ENCODE results near the gene NUBP2.

The NUBP2 gene

DNA sequence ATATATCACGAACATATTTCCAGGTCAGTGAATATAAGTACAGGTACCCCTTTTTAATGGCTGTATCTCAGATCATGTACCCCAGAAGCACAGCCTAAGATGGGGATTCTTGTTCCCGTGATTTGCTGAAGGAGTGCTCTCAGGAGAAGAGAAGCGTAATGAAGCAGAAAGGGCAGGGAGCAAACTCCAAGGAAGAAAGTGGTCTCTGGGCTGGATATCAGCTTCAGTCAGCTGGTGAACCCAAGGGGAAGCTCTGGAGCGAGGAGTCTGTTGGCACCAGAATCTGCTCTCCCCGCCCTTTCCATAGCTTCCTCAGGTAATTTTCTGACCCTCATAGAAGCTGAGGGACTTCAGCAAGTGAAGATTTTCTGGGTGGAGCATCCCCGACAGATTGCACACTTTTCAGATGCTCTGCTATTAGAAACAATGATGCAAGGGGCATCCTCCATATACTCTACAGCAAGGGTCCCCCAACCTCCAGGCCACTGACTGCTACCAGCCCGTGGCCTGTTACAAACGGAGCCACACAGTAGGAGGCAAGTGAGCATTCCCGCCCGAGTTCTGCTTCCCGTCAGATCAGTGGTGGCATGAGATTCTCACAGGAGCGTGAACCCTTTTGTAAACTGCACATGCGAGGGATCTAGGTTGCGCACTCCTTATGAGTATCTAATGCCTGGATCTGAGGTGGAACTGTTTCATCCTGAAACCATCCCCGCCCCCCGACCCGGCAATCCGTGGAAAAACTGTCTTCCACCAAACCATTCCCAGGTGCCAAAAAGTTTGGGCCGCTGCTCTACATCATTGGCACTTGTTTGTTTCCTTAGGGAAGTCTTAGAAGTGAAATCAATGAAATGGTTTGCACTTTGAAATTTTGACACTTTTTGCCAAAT lies 48.7 kb downstream of the NUBP2 start:
- DNase-seq, result no peak

GRCh38 chr16:1832838-1833454 lies 50.2 kb downstream of the NUBP2 start:
- DNase-seq, result no peak

GRCh38 chr16:1834096-1834495 lies 51.3 kb downstream of the NUBP2 start:
- DNase-seq, result no peak

Data from activated CD8-positive, alpha-beta memory T cell treated with anti-CD3 and anti-CD28 coated beads, Interleukin-2, amount 50 U/mL, for 4 hours (primary cell).